Testis (tissue), 3 donors: Measurements from ENCODE around the gene ANKH. TPM values are rescaled to one million over a fixed set of nuclear protein-coding genes. Genes with fewer than 3 reads are reported as not detected.
A peak's percentile ranks its signal among the peaks of the same experiment; 100 is the strongest.

Source experiments
- DNase-seq: peaks from one replicate; pipeline ENCODE4 v3.0.0-alpha.2; 2019
- H3K27ac ChIP-seq, 2 donors: fragments of 200-600 bp; sonication (generic); one replicate each; pipeline ENCODE4 v1.5.1; 2019
- H3K27me3 ChIP-seq: fragments of 200-600 bp; sonication (generic); one replicate; pipeline ENCODE4 v1.5.1; 2019
- H3K36me3 ChIP-seq: fragments of 200-600 bp; sonication (generic); one replicate; pipeline ENCODE4 v1.5.1; 2017; ENCODE audit warnings: low read depth; ENCODE audit errors: missing control alignments
- H3K4me1 ChIP-seq: fragments of 200-600 bp; sonication (generic); one replicate; pipeline ENCODE4 v1.5.1; 2019
- H3K4me3 ChIP-seq, 2 donors: fragments of 200-600 bp; sonication (generic); one replicate each; pipeline ENCODE4 v1.5.1; 2017 to 2019
- H3K9me3 ChIP-seq: fragments of 200-600 bp; sonication (generic); one replicate; pipeline ENCODE4 v1.5.1; 2017
- POLR2A ChIP-seq: fragments of 450-650 bp; IDR thresholded peaks from one replicate; pipeline ENCODE4 v1.6.1; 2017; ENCODE audit warnings: antibody characterized with exemption, mild to moderate bottlenecking, moderate library complexity
- WGBS, 2 donors: methylation state at CpG; one replicate each; pipeline ENCODE4 v1.1.5; 2018; 5-methylcytosine and 5-hydroxymethylcytosine counted together
- intact Hi-C: fragments of 100-400 bp; cut with DNase I; formaldehyde crosslinking; loops from one replicate; pipeline ENCODE4 v1.15.1; 2023; ENCODE audit warnings: low total_unique reads
- polyA plus RNA-seq: library from polyadenylated mRNA; stranded (reverse); fragments of 350-450 nt; fragmentation: Illumina TruSeq; extraction: RNeasy Lipid Tissue Mini Kit (QIAGEN cat#74804); gene quantifications from one replicate; pipeline ENCODE4 v1.2.3, GENCODE V29; 2014; ENCODE audit warnings: low read depth, low replicate concordance; ENCODE audit not compliant: insufficient read depth
- total RNA-seq, 2 donors: library from RNA; depleted of rRNA; stranded (reverse); fragments of >200 nt; gene quantifications; one replicate each; pipeline ENCODE4 v1.2.3, GENCODE V29; 2016
- TF ChIP-seq, protein P1 (sequence below), 3 experiments: fragments of 450-650 bp in 2 of 3; fragments of 200-600 bp in 1 of 3; sonication (generic) in 1 of 3; IDR thresholded peaks; one replicate each; pipeline ENCODE4 v1.5.1; 2016 to 2019; ENCODE audit warnings: antibody characterized with exemption in 3 of 3, mild to moderate bottlenecking in 2 of 3, moderate library complexity in 1 of 3

Gene ANKH
- total and polyA plus RNA-seq, 3 donors from 2014 or later: 14.3 to 16.2 (median 15.8) TPM

- no peak for DNase-seq
- TF ChIP-seq, protein P1, sequence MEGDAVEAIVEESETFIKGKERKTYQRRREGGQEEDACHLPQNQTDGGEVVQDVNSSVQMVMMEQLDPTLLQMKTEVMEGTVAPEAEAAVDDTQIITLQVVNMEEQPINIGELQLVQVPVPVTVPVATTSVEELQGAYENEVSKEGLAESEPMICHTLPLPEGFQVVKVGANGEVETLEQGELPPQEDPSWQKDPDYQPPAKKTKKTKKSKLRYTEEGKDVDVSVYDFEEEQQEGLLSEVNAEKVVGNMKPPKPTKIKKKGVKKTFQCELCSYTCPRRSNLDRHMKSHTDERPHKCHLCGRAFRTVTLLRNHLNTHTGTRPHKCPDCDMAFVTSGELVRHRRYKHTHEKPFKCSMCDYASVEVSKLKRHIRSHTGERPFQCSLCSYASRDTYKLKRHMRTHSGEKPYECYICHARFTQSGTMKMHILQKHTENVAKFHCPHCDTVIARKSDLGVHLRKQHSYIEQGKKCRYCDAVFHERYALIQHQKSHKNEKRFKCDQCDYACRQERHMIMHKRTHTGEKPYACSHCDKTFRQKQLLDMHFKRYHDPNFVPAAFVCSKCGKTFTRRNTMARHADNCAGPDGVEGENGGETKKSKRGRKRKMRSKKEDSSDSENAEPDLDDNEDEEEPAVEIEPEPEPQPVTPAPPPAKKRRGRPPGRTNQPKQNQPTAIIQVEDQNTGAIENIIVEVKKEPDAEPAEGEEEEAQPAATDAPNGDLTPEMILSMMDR (IDR thresholded peaks at IDR 0.05): no peak
- no peak for TF ChIP-seq POLR2A
- Histone ChIP-seq H3K36me3 (no peaks in the 10 kb centered on the region), H3K4me3 (no peak overlapping the region), H3K27me3 (no peaks in the 10 kb centered on the region), H3K4me1 (no peaks in the 10 kb centered on the region), H3K9me3 (no peaks in the 10 kb centered on the region), H3K27ac (no peak overlapping the region)
- intact Hi-C loops: no loop called here
- 87 to 97% methylated on average over 4 to 5 of the region's 5 CpGs for WGBS, 2 donors
These were observed 178.5 kb downstream of the ANKH start for GRCh38 chr5:14693070-14693469.

DNA sequence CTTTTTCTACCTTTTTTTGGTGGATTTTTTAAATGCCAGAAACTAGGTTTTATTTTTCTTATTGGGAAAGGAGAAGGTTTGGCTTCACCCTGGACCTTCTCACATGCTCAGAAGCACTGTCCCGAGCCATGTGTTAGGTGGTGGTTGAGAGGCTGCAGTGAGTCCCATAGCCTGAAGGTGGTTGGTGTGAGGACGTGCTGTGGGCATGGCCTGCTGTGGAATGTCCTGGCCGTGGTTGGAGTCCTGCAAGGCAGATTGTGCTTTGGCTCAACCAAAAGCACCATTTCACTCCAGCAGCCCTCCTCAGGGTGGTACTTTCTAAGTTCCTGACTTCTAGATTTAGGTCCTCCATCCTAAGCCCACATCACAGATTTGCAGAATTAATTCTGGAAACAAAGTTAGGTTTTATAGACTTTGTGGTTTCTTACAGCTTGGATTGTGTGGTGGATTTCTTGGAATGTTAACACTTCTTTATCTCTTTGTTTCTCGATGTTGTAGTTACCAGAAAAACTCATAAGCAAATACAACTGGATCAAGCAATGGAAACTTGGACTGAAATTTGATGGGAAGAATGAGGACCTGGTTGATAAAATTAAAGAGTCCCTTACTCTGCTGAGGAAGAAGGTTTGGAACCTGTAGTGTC lies 184.4 kb downstream of the ANKH start:
- H3K27ac ChIP-seq: no peak overlapping the region
- no peaks in the 10 kb centered on the region for H3K9me3 ChIP-seq
- H3K4me3 ChIP-seq: no peak overlapping the region
- DNase-seq: no peak
- H3K27me3 ChIP-seq: no peaks in the 10 kb centered on the region
- TF ChIP-seq, protein P1 (IDR thresholded peaks at IDR 0.05): no peak
- TF ChIP-seq POLR2A: no peak
- H3K36me3 ChIP-seq: no peaks in the 10 kb centered on the region
- intact Hi-C loops: no loop called here
- peaks cover 25% of the 10 kb centered on the region for H3K4me1 ChIP-seq
- 48 to 75% methylated on average over 3 to 4 of the region's 4 CpGs for WGBS, 2 donors

DNA sequence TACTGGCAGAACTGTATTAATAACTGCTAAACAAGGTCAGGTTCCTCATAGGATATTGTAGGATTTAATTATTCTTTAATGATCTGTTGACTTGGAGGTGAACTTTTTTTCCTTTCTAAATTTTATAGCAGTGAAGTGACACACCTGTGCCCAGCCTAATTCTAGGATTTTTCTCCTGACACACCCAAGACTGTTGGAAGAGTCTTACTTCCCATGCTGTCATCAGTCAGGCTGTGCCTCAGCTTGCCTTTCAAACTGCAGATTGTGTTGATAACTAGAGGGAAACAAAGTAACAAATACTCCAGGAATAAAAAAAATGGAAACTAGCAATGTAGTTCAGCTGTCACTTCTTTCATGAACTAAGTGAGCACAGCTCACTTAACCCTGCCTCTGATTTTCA lies 185.1 kb downstream of the ANKH start:
- intact Hi-C loops: no loop called here
- H3K27me3 ChIP-seq: no peaks in the 10 kb centered on the region
- H3K36me3 ChIP-seq: no peaks in the 10 kb centered on the region
- H3K4me3 ChIP-seq: no peak overlapping the region
- TF ChIP-seq, protein P1 (IDR thresholded peaks at IDR 0.05): no peak
- TF ChIP-seq POLR2A: no peak
- H3K4me1 ChIP-seq: peaks cover 25% of the 10 kb centered on the region
- no peak for DNase-seq
- no peak overlapping the region for H3K27ac ChIP-seq
- H3K9me3 ChIP-seq: no peaks in the 10 kb centered on the region

GRCh38 chr5:14685757-14686156 lies 185.8 kb downstream of the ANKH start:
- Histone ChIP-seq H3K4me1 (peaks cover 25% of the 10 kb centered on the region), H3K9me3 (no peaks in the 10 kb centered on the region), H3K4me3 (no peak overlapping the region), H3K27me3 (no peaks in the 10 kb centered on the region), H3K27ac (no peak overlapping the region), H3K36me3 (no peaks in the 10 kb centered on the region)
- peak; percentile 48 for DNase-seq
- intact Hi-C loops: no loop called here
- WGBS, 2 donors: 39 to 58% methylated on average over 6 of the region's 6 CpGs
- TF ChIP-seq, protein P1 (IDR thresholded peaks at IDR 0.05): peak; percentile 42 to 71 (median 70)
- no peak for TF ChIP-seq POLR2A

DNA sequence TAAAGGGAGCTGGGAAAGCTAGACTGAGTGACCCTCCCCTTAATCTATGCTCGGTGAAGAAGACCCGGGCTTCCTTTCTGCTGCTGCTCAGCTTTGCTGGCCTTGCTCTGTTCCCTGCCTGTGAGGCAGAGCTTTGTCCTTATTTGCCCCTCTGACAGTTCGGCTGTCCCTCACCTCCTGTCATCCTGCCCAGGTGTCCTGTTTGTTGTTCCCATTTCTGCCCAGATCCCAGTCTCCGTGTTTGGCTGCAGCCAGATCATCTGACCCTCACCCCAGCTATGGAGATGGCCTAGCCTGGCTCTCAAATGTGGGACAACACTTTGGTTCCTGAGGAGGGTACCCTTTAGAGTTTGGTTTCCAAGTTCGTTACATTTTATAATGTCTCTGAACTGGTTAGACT lies 186.8 kb downstream of the ANKH start:
- 31 to 53% methylated on average over 5 of the region's 5 CpGs for WGBS, 2 donors
- DNase-seq: no peak
- H3K4me3 ChIP-seq: no peak overlapping the region
- H3K4me1 ChIP-seq: peaks cover 25% of the 10 kb centered on the region
- no peaks in the 10 kb centered on the region for H3K9me3 ChIP-seq
- intact Hi-C loops: no loop called here
- H3K27ac ChIP-seq: peak overlapping the region; percentile 26 to 63
- H3K36me3 ChIP-seq: no peaks in the 10 kb centered on the region
- TF ChIP-seq POLR2A: no peak
- TF ChIP-seq, protein P1 (IDR thresholded peaks at IDR 0.05): no peak
- no peaks in the 10 kb centered on the region for H3K27me3 ChIP-seq
